ENCODE data around the gene COL23A1. TPM values are rescaled to one million over a fixed set of nuclear protein-coding genes. Genes with fewer than 3 reads are reported as not detected.

COL23A1 gene
- total RNA-seq, 1 donor from 2014 or later: 2.9 TPM

DNA sequence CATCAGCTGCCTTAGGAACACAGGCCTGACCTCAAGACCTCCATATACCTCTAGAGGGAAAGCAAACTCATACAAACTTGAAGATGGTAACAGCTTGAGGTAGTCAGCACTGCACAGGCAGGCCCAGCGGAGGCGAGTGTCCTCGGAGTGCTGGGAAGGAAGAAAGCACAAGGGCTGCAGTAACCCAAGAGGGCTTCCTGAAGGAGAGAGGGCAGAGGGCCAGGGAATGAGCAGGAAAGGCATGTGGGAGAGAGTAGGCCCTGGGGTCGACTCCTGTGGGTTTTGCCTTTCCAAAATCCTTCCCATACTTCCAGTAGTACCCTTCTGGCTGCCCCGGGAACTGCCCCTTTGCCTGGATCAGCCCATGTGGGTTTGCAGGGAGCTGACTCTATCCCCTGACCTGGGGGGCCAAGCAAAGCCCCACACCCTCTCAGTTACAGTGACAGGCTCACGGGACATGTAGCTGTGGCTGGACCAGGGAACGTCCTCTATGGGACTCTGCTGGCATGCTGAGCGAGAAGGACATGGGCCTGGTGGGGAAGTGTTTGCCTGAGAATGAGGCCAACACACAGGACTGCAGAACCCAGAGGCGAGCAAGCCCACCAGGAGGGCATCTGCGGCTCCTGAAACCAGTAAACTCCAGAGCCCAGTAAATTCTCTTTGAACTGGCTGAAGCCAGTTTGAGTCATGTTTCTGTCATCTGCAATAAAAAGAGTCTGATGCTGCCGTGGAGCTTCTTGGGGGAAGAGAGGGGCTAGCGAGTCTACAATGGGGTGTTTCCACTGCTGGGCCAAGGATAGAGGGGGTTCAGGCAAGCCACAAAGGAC is 64.1 kb downstream of the COL23A1 start:
- H3K27me3 Mint-ChIP-seq (ENCODE audit: unreplicated experiment): peaks cover 2% of the 10 kb centered on the region
- peaks cover 4% of the 10 kb centered on the region for H3K36me3 Mint-ChIP-seq (ENCODE audit: unreplicated experiment)

GRCh38 chr5:178524093-178524882 is 65.9 kb downstream of the COL23A1 start:
- peaks cover 11% of the 10 kb centered on the region for H3K36me3 Mint-ChIP-seq (ENCODE audit: unreplicated experiment)

More for the DNA sequence above, 64.1 kb downstream of the COL23A1 start:
- peaks cover 5% of the 10 kb centered on the region for H3K4me1 Mint-ChIP-seq (ENCODE audit: low read depth, unreplicated experiment)
- DNase-seq: no peak
- H3K9me3 Mint-ChIP-seq (ENCODE audit: unreplicated experiment): peaks cover 6% of the 10 kb centered on the region
- H3K4me3 Mint-ChIP-seq (ENCODE audit: unreplicated experiment): no peak overlapping the region
- no peak for TF ChIP-seq CTCF (IDR thresholded peaks at IDR 0.05; ENCODE audit: partially characterized antibody, unreplicated experiment)
- no peak overlapping the region for H3K27ac Mint-ChIP-seq (ENCODE audit: unreplicated experiment)

GRCh38 chr5:178522361-178522760 is 67.8 kb downstream of the COL23A1 start:
- Mint-ChIP-seq H3K27ac (ENCODE audit: unreplicated experiment) (no peak overlapping the region), H3K4me1 (ENCODE audit: low read depth, unreplicated experiment) (peaks cover 2% of the 10 kb centered on the region), H3K27me3 (ENCODE audit: unreplicated experiment) (peaks cover 2% of the 10 kb centered on the region), H3K4me3 (ENCODE audit: unreplicated experiment) (no peak overlapping the region), H3K36me3 (ENCODE audit: unreplicated experiment) (peaks cover 11% of the 10 kb centered on the region), H3K9me3 (ENCODE audit: unreplicated experiment) (peaks cover 9% of the 10 kb centered on the region)
- no peak for DNase-seq
- TF ChIP-seq CTCF (IDR thresholded peaks at IDR 0.05; ENCODE audit: partially characterized antibody, unreplicated experiment): no peak

More at GRCh38 chr5:178524093-178524882, 65.9 kb downstream of the COL23A1 start:
- no peak for DNase-seq
- TF ChIP-seq CTCF (IDR thresholded peaks at IDR 0.05; ENCODE audit: partially characterized antibody, unreplicated experiment): no peak
- Mint-ChIP-seq H3K27ac (ENCODE audit: unreplicated experiment) (no peak overlapping the region), H3K9me3 (ENCODE audit: unreplicated experiment) (peaks cover 11% of the 10 kb centered on the region), H3K4me3 (ENCODE audit: unreplicated experiment) (no peak overlapping the region), H3K4me1 (ENCODE audit: low read depth, unreplicated experiment) (peaks cover 5% of the 10 kb centered on the region), H3K27me3 (ENCODE audit: unreplicated experiment) (peaks cover 4% of the 10 kb centered on the region)

DNA sequence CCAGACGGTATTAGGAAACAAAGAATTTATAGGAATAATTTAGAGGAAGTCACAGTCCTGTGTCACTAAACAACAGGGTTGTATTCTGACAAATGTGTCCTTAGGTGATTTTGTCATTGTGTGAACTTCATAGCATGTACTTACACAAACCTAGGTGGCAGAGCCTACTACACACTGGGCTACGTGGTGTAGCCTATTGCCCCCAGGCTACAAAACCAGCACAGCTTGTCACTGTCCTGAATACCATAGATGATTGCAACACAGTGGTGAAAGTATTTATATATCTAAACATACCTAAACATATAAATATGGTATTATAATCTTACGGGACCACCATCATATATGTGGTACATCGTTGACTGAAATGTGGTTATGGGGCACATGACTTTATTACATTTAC is 69.3 kb downstream of the COL23A1 start:
- no peak overlapping the region for H3K27ac Mint-ChIP-seq (ENCODE audit: unreplicated experiment)
- peaks cover 11% of the 10 kb centered on the region for H3K9me3 Mint-ChIP-seq (ENCODE audit: unreplicated experiment)
- H3K4me1 Mint-ChIP-seq (ENCODE audit: low read depth, unreplicated experiment): no peaks in the 10 kb centered on the region
- peaks cover 11% of the 10 kb centered on the region for H3K36me3 Mint-ChIP-seq (ENCODE audit: unreplicated experiment)
- H3K4me3 Mint-ChIP-seq (ENCODE audit: unreplicated experiment): no peak overlapping the region
- TF ChIP-seq CTCF (IDR thresholded peaks at IDR 0.05; ENCODE audit: partially characterized antibody, unreplicated experiment): no peak
- H3K27me3 Mint-ChIP-seq (ENCODE audit: unreplicated experiment): peaks cover 2% of the 10 kb centered on the region
- no peak for DNase-seq

Data from glutamatergic neuron (in vitro differentiated cells).